Stimulated activated CD4-positive, alpha-beta T cell treated with anti-CD3 and anti-CD28 coated beads, Interleukin-4, amount 100 ng/mL, for 4 hours (primary cell): Measurements from ENCODE around the gene PHAX.
"Not testable (repeated sequence)": the region's sequence is repeated elsewhere in the genome, so short reads cannot be mapped to it uniquely, and the experiment has no call there.

Source experiments
- DNase-seq, 2 experiments: peaks; one replicate each; pipeline ENCODE4 v3.0.0-alpha.2; 2020

Gene PHAX

DNA sequence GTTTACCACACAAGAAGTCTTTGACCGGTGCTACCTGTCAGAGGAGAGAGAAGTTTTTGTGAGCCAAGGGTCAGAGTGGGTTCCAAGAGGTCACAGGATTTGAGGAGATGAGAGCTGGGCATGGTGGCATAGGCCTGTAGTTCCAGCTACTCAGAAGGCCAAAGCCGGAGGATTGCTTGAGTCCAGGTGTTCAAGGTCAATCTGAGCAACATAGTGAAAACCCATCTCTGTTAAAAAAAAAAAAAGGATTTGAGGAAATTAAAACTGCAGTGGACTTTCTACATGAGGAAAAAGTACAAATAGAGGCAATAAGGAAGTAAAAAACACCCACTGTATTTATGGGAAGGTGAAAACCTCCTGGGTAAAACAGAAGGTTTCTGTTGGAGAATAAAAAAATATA lies 63.8 kb downstream of the PHAX start:
- DNase-seq = no peak

DNA sequence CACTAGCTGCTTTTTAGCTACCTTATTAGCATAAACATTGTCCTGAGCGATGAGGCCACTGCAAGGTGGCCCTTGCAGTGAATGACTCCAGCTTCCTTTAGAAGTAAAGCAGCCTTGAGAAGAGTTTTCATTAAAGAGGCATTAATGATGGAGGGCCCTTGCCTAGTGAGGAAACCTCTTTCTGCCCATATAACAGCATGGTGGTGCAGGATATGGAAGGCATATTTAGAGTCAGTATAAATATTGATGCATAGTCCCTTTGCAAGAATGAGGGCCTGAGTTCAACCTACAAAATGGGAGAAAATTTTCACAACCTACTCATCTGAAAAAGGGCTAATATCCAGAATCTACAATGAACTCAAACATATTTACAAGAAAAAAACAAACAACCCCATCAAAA lies 69.4 kb downstream of the PHAX start:
- DNase-seq = not testable (repeated sequence)

DNA sequence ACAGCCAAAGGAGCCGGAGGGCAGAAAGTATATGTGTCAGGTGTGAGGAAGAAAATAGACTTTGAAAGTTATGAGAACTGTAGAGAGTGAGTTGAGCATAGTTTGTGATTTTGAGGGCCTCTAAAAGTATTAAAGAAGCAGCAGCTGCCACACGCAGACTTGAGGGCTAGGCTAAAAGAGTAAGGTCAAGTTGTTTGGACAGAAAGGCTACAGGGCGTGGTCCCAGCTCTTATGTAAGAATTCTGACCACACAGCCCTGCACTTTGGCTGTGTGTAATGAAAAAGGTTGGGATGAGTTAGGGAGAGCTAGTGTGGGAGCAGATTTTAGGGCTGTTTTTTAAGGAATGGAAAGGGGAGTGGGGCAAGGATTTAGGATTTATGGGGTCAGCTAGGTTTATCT lies 70.9 kb downstream of the PHAX start:
- not testable (repeated sequence) for DNase-seq

DNA sequence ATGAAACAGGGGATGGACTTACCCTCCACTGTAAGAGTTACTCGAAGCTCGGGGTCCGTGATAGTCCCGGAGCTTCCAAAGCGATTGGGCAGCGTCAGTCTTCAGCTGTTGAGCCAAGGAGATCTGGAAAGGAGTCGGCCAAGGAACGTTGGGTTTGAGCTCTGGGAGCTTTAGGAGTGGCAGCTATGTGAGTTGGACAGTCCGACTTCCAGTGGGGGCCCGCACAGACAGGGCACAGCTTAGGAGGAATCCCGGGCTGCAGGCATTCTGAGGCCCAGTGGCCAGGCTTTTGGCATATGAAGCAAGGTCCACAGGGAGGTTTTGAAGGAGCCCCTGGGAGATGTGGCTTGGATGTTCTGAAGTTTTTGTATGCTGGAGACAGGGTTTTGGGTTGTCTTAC lies 72.7 kb downstream of the PHAX start:
- no peak for DNase-seq

DNA sequence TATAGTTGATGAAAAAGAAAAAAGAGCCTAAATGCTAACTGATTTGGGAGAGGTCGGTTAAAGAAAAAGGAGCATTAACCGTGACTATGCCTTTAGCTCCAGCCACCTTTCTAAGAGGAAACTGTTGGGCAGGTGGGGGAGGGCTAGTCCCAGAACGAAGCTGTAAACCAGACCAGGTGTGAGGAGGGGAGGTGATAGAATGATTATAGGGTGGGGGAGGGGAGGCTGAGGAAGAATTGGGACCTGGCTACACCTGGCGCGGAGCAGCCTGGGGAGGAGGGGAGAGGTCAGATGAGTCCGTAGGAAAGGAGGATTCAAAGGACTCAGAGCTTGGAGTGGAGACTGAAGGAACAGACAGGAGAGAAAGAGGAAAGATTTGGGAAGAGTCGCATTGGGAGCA lies 73.4 kb downstream of the PHAX start:
- no peak for DNase-seq

DNA sequence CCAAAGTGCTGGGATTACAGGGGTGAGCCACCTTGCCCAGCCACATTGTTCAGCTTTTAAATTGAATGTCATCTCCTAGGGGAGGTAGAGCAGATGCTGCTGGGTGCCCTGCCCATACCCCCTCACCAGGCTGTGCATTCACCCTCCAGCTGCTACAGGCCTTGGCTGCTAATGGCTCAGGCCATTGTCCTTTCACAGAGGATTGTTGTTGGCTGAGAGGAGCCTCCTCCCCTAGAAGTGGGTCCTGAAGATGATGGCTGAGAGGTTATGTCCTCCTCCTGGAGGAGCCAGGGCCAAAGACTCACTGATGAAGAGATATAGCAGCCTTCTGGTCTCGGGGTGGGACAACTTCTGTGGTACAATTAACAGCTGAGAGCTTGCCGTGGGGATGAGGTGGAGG lies 74.6 kb downstream of the PHAX start:
- no peak for DNase-seq

DNA sequence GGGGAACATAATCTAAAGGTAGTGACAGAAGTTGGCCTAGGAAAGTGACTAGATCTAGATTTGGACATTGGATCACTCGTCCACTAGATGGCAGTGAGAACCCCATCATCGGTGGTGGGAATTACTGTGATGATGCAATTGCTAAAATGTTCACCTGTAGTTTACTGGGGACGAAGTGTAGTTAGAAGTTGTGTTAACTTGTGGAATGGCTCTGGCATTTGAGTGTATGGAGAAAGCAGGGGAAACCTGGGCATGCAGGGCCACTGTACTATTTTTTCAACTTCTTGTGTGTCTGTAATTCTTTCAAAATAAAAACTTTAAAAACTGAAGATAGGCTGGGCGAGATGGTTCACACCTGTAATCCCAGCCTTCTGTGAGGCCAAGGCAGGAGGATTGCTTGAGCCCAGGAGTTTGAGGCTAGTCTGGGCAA lies 75.5 kb downstream of the PHAX start:
- DNase-seq = peak; percentile 43 to 66
